Aorta (tissue), 5 donors: ENCODE data around the gene SMPD3. TPM values are rescaled to one million over a fixed set of nuclear protein-coding genes. Genes with fewer than 3 reads are reported as not detected.

Source experiments
- ATAC-seq: fragments of 200-7000 bp; cut with Tn5 transposase; one replicate; pipeline ENCODE4 v1.9.1; 2022; ENCODE audit warnings: moderate library complexity; ENCODE audit not compliant: low FRiP score
- DNase-seq, 2 donors: peaks; one replicate each; pipeline ENCODE4 v3.0.0-alpha.2; 2020
- H3K27ac ChIP-seq, 2 donors: one replicate each; pipeline ENCODE4 v1.5.1; 2013; ENCODE audit warnings: low read length in 2 of 2, mild to moderate bottlenecking in 2 of 2, moderate library complexity in 2 of 2, control low read depth in 1 of 2, inconsistent platforms in 1 of 2, low read depth in 1 of 2
- H3K27me3 ChIP-seq, 2 donors: one replicate each; pipeline ENCODE4 v1.6.1; 2013; ENCODE audit warnings: control low read depth in 1 of 2, low read length in 1 of 2, mild to moderate bottlenecking in 1 of 2, moderate library complexity in 1 of 2; ENCODE audit not compliant: insufficient read depth in 2 of 2, control insufficient read depth in 1 of 2
- H3K36me3 ChIP-seq, 2 donors: one replicate each; pipeline ENCODE4 v1.6.1; 2013; ENCODE audit warnings: control low read depth in 1 of 2, low read length in 1 of 2, mild to moderate bottlenecking in 1 of 2; ENCODE audit not compliant: insufficient read depth in 2 of 2, control insufficient read depth in 1 of 2
- H3K4me1 ChIP-seq, 2 donors: one replicate each; pipeline ENCODE4 v1.6.1; 2013; ENCODE audit warnings: low read length in 2 of 2, control low read depth in 1 of 2, mild to moderate bottlenecking in 1 of 2, moderate library complexity in 1 of 2; ENCODE audit not compliant: insufficient read depth in 2 of 2, control insufficient read depth in 1 of 2
- H3K4me3 ChIP-seq, 2 donors: one replicate each; pipeline ENCODE4 v1.5.1; 2013; ENCODE audit warnings: low read length in 2 of 2, control low read depth in 1 of 2, mild to moderate bottlenecking in 1 of 2
- H3K9me3 ChIP-seq: one replicate; pipeline ENCODE4 v1.6.1; 2013; ENCODE audit warnings: mild to moderate bottlenecking, low read length; ENCODE audit not compliant: control insufficient read depth
- WGBS, 2 donors: extraction: QIAGEN DNeasy Blood & Tissue Kit; methylation state at CpG; one replicate each; pipeline ENCODE4 v1.1.7; 2013; 5-methylcytosine and 5-hydroxymethylcytosine counted together
- intact Hi-C, 2 donors: fragments of 100-400 bp; cut with DNase I; formaldehyde crosslinking; loops; one replicate each; pipeline versions ENCODE4 v1.14.2 to v1.15.0; 2022
- polyA plus RNA-seq, 2 donors: library from polyadenylated mRNA; stranded (reverse); fragments of 200-250 nt; gene quantifications; one replicate each; pipeline ENCODE4 v1.2.3, GENCODE V29; 2013
- total RNA-seq, 2 donors: library from RNA; stranded (reverse); fragmentation: NEBNext Ultra II Directional; extraction: Animal tissue kit (Norgen Biotek cat#: 25700); gene quantifications; one replicate each; pipeline ENCODE4 v1.2.1, GENCODE V29; 2021
- donor health status: healthy with polysubstance abuse.
- donor health status: Bipolar disorder and iron deficiency.
- donor health status: DM: no; HTN: no; CAD: no.
- donor health status: DM: no; HTN: no; CAD: no.
- donor health status: DM: yes; HTN: yes; CAD: no.

SMPD3 gene
- total and polyA plus RNA-seq, 4 donors, result 0.29 to 7.5 (median 1.1) TPM; not detected in 1

DNA sequence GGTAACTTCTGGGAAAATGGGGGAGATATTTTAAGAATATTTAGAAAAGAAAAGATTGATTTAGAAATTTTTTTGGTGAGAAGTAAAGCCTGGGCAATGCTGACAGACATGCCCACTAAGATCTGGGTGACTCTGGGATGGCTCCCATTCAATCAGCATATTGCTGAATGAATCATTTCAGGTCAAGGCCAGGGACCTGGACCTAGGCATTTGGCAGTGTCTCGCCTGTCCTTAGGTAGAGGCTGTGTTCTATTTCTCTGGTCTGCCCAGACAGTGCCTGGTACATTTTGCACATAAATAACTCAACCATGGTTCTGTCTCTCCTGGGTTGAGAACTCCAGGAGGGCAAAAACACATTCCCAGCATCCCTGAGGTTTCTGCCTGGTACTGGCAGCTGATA is 39.9 kb downstream of the SMPD3 start:
- Histone ChIP-seq H3K27ac (no peak overlapping the region), H3K4me1 (peaks cover 0 to 2% of the 10 kb centered on the region in 2 donors), H3K9me3 (no peaks in the 10 kb centered on the region), H3K27me3 (no peaks in the 10 kb centered on the region), H3K36me3 (no peaks in the 10 kb centered on the region), H3K4me3 (no peak overlapping the region)
- intact Hi-C loops, result no loop called here
- ATAC-seq (no peak), DNase-seq (no peak)
- WGBS, 2 donors, result 81 to 84% methylated on average over 1 of the region's 1 CpG

DNA sequence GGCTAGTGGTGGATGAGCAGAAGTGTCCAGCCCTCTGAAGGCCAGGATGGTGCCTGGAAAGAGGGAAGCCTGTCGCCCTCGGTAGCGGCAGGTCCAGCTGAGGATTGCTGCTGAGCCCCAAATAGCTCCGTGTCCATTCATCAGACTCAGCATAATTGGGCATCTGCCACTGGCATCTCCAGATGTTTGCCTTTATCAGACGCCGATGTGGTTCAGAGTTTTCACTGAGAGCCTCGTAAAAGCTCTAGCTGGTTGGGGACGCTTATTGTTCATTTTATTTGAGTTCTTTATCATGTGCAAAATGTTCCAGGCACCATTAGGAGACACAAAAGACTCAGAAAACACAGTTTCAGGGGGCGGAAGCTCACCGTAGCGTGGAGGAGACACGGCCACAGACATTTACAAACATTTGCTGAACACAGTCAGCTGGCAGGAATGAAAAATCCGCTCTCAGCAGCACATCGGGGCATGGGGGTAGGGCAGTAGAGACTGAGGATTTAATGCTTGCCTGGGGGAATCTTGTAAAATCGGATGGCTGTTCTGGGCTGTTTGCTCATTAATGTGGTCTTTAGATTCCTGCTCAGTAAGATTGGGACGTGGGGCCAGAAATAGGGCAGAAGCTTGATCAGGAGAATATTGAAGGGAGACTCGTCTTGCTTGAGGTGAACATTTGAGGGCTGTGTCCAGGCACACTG is 41.7 kb downstream of the SMPD3 start:
- WGBS, 2 donors, result 22% methylated on average over 17 of the region's 17 CpGs
- no peak for ATAC-seq
- Histone ChIP-seq H3K4me3 (no peak overlapping the region), H3K27ac (no peak overlapping the region), H3K9me3 (no peaks in the 10 kb centered on the region), H3K27me3 (no peaks in the 10 kb centered on the region), H3K4me1 (no peaks in the 10 kb centered on the region), H3K36me3 (no peaks in the 10 kb centered on the region)
- intact Hi-C loops, result no loop called here
- peak in 1 of 2 donors; percentile 50 for DNase-seq

DNA sequence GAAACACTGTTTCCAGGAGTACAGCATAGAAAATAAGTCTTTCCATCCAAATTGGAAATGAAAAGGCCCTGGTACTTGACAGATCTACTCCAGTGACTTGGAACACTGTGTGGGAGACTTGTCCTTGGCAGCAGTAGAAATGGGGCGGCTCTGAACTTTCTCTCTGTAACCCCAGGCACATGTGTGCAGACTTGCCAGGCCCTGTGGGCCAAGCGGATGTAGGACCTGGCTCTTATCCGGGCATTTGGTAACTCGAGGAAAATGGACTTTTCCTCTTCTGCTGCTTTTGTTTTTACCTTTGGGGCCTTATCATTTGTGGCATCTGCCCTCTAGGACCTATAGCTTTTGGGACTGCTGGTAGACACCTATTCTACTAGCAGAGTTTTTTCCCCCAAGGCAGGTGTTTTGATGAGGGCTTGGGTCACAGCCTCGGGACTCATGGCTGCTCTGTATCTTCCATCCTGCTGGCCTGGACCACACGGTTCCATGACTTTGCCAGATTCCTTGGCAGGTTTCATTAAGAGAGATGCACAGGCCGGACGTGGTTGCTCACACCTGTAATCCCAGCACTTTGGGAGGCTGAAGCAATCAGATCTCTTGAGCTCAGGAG is 43.5 kb downstream of the SMPD3 start:
- WGBS, 2 donors, result 63 to 69% methylated on average over 8 of the region's 8 CpGs
- H3K27ac ChIP-seq, result no peak overlapping the region
- no peaks in the 10 kb centered on the region for H3K27me3 ChIP-seq
- no peaks in the 10 kb centered on the region for H3K9me3 ChIP-seq
- no peak overlapping the region for H3K4me3 ChIP-seq
- no peaks in the 10 kb centered on the region for H3K4me1 ChIP-seq
- DNase-seq (peak in 1 of 2 donors; percentile 10), ATAC-seq (no peak)
- intact Hi-C loops, result no loop called here
- no peaks in the 10 kb centered on the region for H3K36me3 ChIP-seq

DNA sequence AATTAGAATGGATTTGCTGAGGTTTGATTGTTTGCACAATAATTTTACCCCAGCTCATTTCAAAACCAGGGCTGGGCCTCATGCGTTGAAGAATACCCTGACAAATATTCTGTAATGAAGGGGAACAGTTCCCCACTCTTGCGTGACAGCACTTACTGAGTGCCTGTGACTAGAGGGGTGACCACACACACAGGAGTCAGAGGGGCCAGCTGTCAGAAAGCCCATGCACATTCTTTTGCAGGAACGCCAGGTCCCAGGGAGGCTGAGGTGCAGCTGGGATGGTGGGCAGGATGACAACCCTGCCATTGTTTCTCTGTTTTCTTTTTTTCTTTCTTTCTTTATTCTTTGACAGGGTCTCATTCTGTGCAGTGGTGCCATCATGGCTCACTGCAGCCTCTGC is 44.6 kb downstream of the SMPD3 start:
- Histone ChIP-seq H3K4me1 (no peaks in the 10 kb centered on the region), H3K36me3 (no peaks in the 10 kb centered on the region), H3K27me3 (no peaks in the 10 kb centered on the region), H3K9me3 (no peaks in the 10 kb centered on the region), H3K27ac (no peak overlapping the region), H3K4me3 (no peak overlapping the region)
- 89 to 94% methylated on average over 3 of the region's 3 CpGs for WGBS, 2 donors
- peak in 1 of 2 donors; percentile 15 for DNase-seq
- intact Hi-C loops, result no loop called here
- no peak for ATAC-seq

DNA sequence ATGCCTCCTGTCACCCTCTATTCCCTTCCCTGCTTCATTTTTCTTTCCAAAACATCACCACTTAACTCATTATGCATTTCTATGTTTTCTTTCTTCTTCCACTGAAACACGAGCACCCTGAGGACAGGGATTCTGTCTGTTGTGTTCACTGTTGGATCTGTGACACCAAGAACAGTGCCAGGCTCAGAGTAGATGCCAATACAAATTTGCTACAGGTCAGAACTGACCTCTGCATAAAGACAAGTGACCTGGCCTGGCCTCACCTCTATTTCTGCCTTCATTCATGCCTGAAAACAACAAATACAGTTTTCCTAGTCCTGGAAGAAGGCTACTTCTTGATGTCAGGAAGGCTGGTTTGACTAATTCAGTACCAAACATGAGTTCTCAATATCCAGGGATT is 45.1 kb downstream of the SMPD3 start:
- Histone ChIP-seq H3K27ac (no peak overlapping the region), H3K27me3 (no peaks in the 10 kb centered on the region), H3K4me1 (no peaks in the 10 kb centered on the region), H3K9me3 (no peaks in the 10 kb centered on the region), H3K4me3 (no peak overlapping the region), H3K36me3 (no peaks in the 10 kb centered on the region)
- intact Hi-C loops, result no loop called here
- ATAC-seq (no peak), DNase-seq (no peak)
- WGBS, 2 donors, result 69 to 85% methylated on average over 1 of the region's 1 CpG

DNA sequence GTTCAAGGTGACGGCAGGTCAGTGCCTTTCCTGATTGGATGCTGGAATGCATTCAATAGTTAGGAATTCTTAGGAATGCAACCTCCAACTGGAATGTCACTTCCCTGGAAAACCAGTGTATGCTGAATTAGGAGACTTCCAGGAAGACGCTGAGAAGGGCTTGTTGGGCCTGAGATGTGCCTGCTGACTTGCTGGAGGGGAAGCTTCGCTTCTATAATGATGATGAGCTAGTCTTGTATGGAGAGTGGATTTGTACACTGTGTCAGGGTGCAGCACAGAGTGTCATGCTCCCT is 45.6 kb downstream of the SMPD3 start:
- intact Hi-C loops, result no loop called here
- 81 to 84% methylated on average over 3 of the region's 3 CpGs for WGBS, 2 donors
- Histone ChIP-seq H3K27ac (no peak overlapping the region), H3K9me3 (no peaks in the 10 kb centered on the region), H3K36me3 (no peaks in the 10 kb centered on the region), H3K4me3 (no peak overlapping the region), H3K27me3 (no peaks in the 10 kb centered on the region), H3K4me1 (no peaks in the 10 kb centered on the region)
- peak in 1 of 2 donors; percentile 9 for DNase-seq
- ATAC-seq, result no peak

DNA sequence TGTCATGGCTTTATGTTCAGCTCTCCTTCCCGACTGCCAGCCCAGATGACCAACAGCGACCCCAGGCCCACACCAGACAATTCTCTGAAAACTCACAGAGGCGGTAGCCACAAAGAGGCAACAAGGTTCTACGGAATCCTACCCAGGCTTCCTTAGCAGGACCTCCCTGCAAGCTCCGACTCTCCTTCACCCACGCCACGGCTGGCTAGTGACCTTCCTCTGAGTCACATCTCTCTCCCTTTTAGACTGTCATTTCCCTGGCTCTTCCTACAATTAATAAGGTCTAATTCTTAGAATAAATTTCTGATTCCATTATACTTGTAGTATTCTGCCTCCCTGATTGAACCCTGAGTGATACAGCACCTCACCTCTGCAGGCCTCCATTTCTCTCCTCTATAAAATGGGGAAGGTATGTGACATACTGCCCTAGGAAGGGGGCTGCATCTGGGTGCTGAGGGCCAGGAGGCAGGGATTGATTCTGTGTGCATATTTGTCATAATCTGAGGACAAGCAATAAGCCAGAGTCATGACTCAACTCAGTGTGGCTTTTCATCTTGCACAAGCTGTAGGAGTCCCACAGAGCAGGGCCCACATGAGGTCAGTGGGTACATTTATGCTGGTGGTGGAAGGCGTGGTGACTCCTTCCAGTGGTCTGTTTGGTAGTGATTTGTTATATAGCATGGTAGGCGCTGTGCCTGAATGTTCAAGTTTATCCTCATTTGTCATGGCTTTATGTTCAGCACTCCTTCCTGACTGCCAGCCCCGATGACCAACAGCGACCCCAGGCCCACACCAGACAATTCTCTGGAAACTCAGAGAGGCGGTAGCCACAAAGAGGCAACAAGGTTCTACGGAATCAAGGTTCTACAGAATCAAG is 46.2 kb downstream of the SMPD3 start:
- no peak overlapping the region for H3K4me3 ChIP-seq
- H3K9me3 ChIP-seq, result no peaks in the 10 kb centered on the region
- H3K36me3 ChIP-seq, result no peaks in the 10 kb centered on the region
- intact Hi-C loops, result no loop called here
- H3K4me1 ChIP-seq, result no peaks in the 10 kb centered on the region
- no peaks in the 10 kb centered on the region for H3K27me3 ChIP-seq
- H3K27ac ChIP-seq, result no peak overlapping the region
- DNase-seq (peak in 1 of 2 donors; percentile 43), ATAC-seq (no peak)
- 78 to 79% methylated on average over 13 of the region's 13 CpGs for WGBS, 2 donors

DNA sequence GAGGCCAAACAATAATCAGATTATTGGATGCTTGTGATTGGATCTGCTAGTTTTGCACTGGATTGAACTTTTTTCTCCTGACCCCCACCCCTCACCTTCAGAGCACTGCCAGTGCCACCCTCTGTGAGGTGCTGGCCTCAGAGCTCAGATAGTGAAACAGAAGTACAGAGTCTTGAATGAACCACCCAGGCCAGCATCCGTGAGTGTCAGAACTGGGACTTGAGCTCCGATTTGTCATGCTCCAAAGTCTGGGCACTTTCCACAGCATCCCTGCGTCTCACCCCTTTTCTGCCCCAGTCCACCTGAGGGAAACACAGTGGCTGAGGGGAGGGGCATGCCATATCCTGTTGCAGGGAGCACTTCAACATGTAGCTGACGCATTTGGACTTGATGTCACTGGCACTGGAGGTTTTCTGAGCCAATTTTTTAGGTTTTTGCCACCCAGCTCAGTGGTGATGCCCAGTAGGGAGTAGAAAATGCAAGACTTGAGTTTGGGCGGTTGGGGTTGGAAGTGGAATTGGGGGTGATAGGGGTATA is 47.3 kb downstream of the SMPD3 start:
- ATAC-seq (no peak), DNase-seq (peak in 1 of 2 donors; percentile 26)
- Histone ChIP-seq H3K36me3 (no peaks in the 10 kb centered on the region), H3K27me3 (no peaks in the 10 kb centered on the region), H3K9me3 (no peaks in the 10 kb centered on the region), H3K27ac (no peak overlapping the region), H3K4me3 (no peak overlapping the region), H3K4me1 (no peaks in the 10 kb centered on the region)
- WGBS, 2 donors, result 52 to 55% methylated on average over 5 of the region's 5 CpGs
- intact Hi-C loops, result no loop called here
